ENCODE measurements around the gene PINLYP.

Gene PINLYP

GRCh38 chr19:43544077-43544476 lies 31.5 kb upstream of the PINLYP start:
- TF ChIP-seq TAF1 (IDR thresholded peaks at IDR 0.05; ENCODE audit: borderline replicate concordance, insufficient read depth, low read length) (no peak), POLR2AphosphoS5 (IDR thresholded peaks at IDR 0.05; ENCODE audit: low read depth, low read length) (no peak), FOXP2 (optimal IDR thresholded peaks at IDR 0.05; ENCODE audit: borderline replicate concordance, extremely low read depth, extremely low read length, insufficient read depth) (no peak), SIN3A (IDR thresholded peaks at IDR 0.05; ENCODE audit: borderline replicate concordance, insufficient read depth, low read length) (no peak), REST (IDR thresholded peaks at IDR 0.05; ENCODE audit: insufficient read depth in 1 of 2, low read depth in 2 of 2, low read length in 2 of 2) (no peak)

- TF ChIP-seq FOXP2 (optimal IDR thresholded peaks at IDR 0.05; ENCODE audit: borderline replicate concordance, extremely low read depth, extremely low read length, insufficient read depth), result no peak
- no peak for TF ChIP-seq REST (IDR thresholded peaks at IDR 0.05; ENCODE audit: insufficient read depth in 1 of 2, low read depth in 2 of 2, low read length in 2 of 2)
- TF ChIP-seq SIN3A (IDR thresholded peaks at IDR 0.05; ENCODE audit: borderline replicate concordance, insufficient read depth, low read length), result no peak
- TF ChIP-seq TAF1 (IDR thresholded peaks at IDR 0.05; ENCODE audit: borderline replicate concordance, insufficient read depth, low read length), result no peak
- no peak for TF ChIP-seq POLR2AphosphoS5 (IDR thresholded peaks at IDR 0.05; ENCODE audit: low read depth, low read length)
Measured at GRCh38 chr19:43545276-43545675, 30.3 kb upstream of the PINLYP start.

GRCh38 chr19:43545981-43546380 lies 29.6 kb upstream of the PINLYP start:
- no peak for TF ChIP-seq REST (IDR thresholded peaks at IDR 0.05; ENCODE audit: insufficient read depth in 1 of 2, low read depth in 2 of 2, low read length in 2 of 2)
- TF ChIP-seq FOXP2 (optimal IDR thresholded peaks at IDR 0.05; ENCODE audit: borderline replicate concordance, extremely low read depth, extremely low read length, insufficient read depth), result no peak
- no peak for TF ChIP-seq SIN3A (IDR thresholded peaks at IDR 0.05; ENCODE audit: borderline replicate concordance, insufficient read depth, low read length)
- TF ChIP-seq TAF1 (IDR thresholded peaks at IDR 0.05; ENCODE audit: borderline replicate concordance, insufficient read depth, low read length), result no peak

GRCh38 chr19:43546581-43546980 lies 29.0 kb upstream of the PINLYP start:
- TF ChIP-seq POLR2AphosphoS5 (IDR thresholded peaks at IDR 0.05; ENCODE audit: low read depth, low read length) (no peak), TAF1 (IDR thresholded peaks at IDR 0.05; ENCODE audit: borderline replicate concordance, insufficient read depth, low read length) (no peak), SIN3A (IDR thresholded peaks at IDR 0.05; ENCODE audit: borderline replicate concordance, insufficient read depth, low read length) (no peak), REST (IDR thresholded peaks at IDR 0.05; ENCODE audit: insufficient read depth in 1 of 2, low read depth in 2 of 2, low read length in 2 of 2) (no peak), FOXP2 (optimal IDR thresholded peaks at IDR 0.05; ENCODE audit: borderline replicate concordance, extremely low read depth, extremely low read length, insufficient read depth) (no peak)

- no peak for TF ChIP-seq TAF1 (IDR thresholded peaks at IDR 0.05; ENCODE audit: borderline replicate concordance, insufficient read depth, low read length)
- no peak for TF ChIP-seq POLR2AphosphoS5 (IDR thresholded peaks at IDR 0.05; ENCODE audit: low read depth, low read length)
- no peak for TF ChIP-seq SIN3A (IDR thresholded peaks at IDR 0.05; ENCODE audit: borderline replicate concordance, insufficient read depth, low read length)
- no peak for TF ChIP-seq FOXP2 (optimal IDR thresholded peaks at IDR 0.05; ENCODE audit: borderline replicate concordance, extremely low read depth, extremely low read length, insufficient read depth)
- TF ChIP-seq REST (IDR thresholded peaks at IDR 0.05; ENCODE audit: insufficient read depth in 1 of 2, low read depth in 2 of 2, low read length in 2 of 2), result no peak
Measured at GRCh38 chr19:43548706-43549105, 26.9 kb upstream of the PINLYP start.
